Mesothelial cell of epicardium (in vitro differentiated cells): ENCODE data around the gene TMEM80. TPM values are rescaled to one million over a fixed set of nuclear protein-coding genes. Genes with fewer than 3 reads are reported as not detected.
A peak's percentile ranks its signal among the peaks of the same experiment; 100 is the strongest.

Experiments
- DNase-seq, 2 experiments: peaks; one replicate each; pipeline ENCODE4 v3.0.0; 2021; ENCODE audit warnings: low spot score in 2 of 2; ENCODE audit not compliant: unreplicated experiment in 2 of 2
- H3K27ac Mint-ChIP-seq: 2 replicates; pipeline ENCODE4 v1.8.0; 2021; ENCODE audit warnings: mixed read lengths
- H3K27me3 Mint-ChIP-seq: 2 replicates; pipeline ENCODE4 v1.8.0; 2021; ENCODE audit warnings: low read depth, mixed read lengths
- H3K36me3 Mint-ChIP-seq: 2 replicates; pipeline ENCODE4 v1.8.0; 2021; ENCODE audit warnings: mixed read lengths
- H3K4me1 Mint-ChIP-seq: 2 replicates; pipeline ENCODE4 v1.8.0; 2021; ENCODE audit warnings: mixed read lengths
- H3K4me3 Mint-ChIP-seq: 2 replicates; pipeline ENCODE4 v1.8.0; 2021; ENCODE audit warnings: mild to moderate bottlenecking, moderate library complexity, mixed read lengths
- H3K9me3 Mint-ChIP-seq: 2 replicates; pipeline ENCODE4 v1.8.0; 2021; ENCODE audit warnings: mixed read lengths
- CTCF ChIP-seq: fragments of 200-600 bp; sonication (generic); IDR thresholded peaks from one replicate; pipeline ENCODE4 v1.5.0; 2021; ENCODE audit warnings: antibody characterized with exemption; ENCODE audit not compliant: unreplicated experiment
- total RNA-seq: library from RNA; stranded (reverse); gene quantifications from 3 replicates; pipeline ENCODE4 v1.2.1, GENCODE V29; 2021

The TMEM80 gene
- total RNA-seq, 1 donor from 2014 or later = 28.7 TPM

- peaks cover 49% of the 10 kb centered on the region for H3K4me1 Mint-ChIP-seq
- H3K36me3 Mint-ChIP-seq = peaks cover 3% of the 10 kb centered on the region
- TF ChIP-seq CTCF = no peak
- no peaks in the 10 kb centered on the region for H3K9me3 Mint-ChIP-seq
- peak within 1 kb of the TSS; percentile 97 for H3K27ac Mint-ChIP-seq
- no peaks in the 10 kb centered on the region for H3K27me3 Mint-ChIP-seq
- peak within 1 kb of the TSS; percentile 82 for H3K4me3 Mint-ChIP-seq
- DNase-seq = peak; percentile 99 to 100
These were observed 891 bp upstream of the TMEM80 start, which contains the start of gene DEAF1 for GRCh38 chr11:694563-695287. Gene DEAF1 (minus strand): TSS chr11:695222. CDS start chr11:695047, 175 bp downstream.

DNA sequence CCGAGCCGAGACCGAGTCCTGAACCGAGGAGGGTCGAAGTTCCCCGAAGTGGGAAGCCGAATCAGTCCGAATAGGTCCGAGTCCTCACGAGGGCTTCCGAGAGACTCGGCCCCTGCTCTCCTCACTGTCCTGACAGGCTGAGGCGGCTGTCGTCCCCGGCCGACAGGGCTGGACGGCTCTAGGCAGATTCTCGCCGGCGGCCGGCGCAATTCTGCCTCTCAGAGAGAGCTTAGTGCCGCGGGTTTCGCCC lies 403 bp upstream of the TMEM80 start:
- no peak for TF ChIP-seq CTCF
- Mint-ChIP-seq H3K27me3 (no peaks in the 10 kb centered on the region), H3K9me3 (no peaks in the 10 kb centered on the region), H3K36me3 (peaks cover 3% of the 10 kb centered on the region), H3K4me3 (peak overlapping the region; percentile 82), H3K27ac (peak overlapping the region; percentile 97), H3K4me1 (peaks cover 49% of the 10 kb centered on the region)
- no peak for DNase-seq

GRCh38 chr11:696955-697491 lies 1.4 kb downstream of the TMEM80 start:
- H3K4me1 Mint-ChIP-seq = peaks cover 38% of the 10 kb centered on the region
- peak overlapping the region; percentile 82 for H3K4me3 Mint-ChIP-seq
- no peak for DNase-seq
- TF ChIP-seq CTCF = no peak
- no peaks in the 10 kb centered on the region for H3K9me3 Mint-ChIP-seq
- H3K27me3 Mint-ChIP-seq = no peaks in the 10 kb centered on the region
- H3K36me3 Mint-ChIP-seq = peaks cover 1% of the 10 kb centered on the region
- H3K27ac Mint-ChIP-seq = peak overlapping the region; percentile 54

DNA sequence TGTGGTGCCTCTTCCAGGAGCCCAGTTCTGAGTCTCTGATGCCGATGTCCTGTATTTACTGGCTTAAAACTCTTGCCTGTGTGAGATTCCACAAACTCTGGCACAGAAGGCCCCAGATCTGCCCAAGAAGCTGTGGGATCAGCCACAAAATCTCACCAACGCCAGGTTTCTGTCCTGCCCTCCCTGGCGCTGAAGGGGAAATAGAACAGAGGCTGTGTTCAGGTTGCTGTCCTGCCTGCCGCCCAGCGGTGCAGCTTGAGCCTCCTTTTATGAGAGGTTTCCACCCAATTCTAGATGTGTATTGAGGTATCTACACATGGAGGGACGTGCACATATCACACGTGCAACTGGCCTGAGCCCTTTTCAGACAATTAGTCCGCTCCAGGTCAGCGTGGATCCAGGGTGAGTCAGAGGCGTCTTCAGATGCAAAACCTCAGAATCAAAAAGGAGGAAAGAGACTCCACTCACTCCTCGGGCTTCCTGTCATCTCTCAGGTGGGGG lies 2.2 kb downstream of the TMEM80 start:
- H3K27ac Mint-ChIP-seq = peak overlapping the region; percentile 54
- no peak for TF ChIP-seq CTCF
- no peak for DNase-seq
- H3K9me3 Mint-ChIP-seq = no peaks in the 10 kb centered on the region
- H3K36me3 Mint-ChIP-seq = peaks cover 1% of the 10 kb centered on the region
- no peaks in the 10 kb centered on the region for H3K27me3 Mint-ChIP-seq
- peak overlapping the region; percentile 41 for H3K4me3 Mint-ChIP-seq
- peaks cover 32% of the 10 kb centered on the region for H3K4me1 Mint-ChIP-seq

DNA sequence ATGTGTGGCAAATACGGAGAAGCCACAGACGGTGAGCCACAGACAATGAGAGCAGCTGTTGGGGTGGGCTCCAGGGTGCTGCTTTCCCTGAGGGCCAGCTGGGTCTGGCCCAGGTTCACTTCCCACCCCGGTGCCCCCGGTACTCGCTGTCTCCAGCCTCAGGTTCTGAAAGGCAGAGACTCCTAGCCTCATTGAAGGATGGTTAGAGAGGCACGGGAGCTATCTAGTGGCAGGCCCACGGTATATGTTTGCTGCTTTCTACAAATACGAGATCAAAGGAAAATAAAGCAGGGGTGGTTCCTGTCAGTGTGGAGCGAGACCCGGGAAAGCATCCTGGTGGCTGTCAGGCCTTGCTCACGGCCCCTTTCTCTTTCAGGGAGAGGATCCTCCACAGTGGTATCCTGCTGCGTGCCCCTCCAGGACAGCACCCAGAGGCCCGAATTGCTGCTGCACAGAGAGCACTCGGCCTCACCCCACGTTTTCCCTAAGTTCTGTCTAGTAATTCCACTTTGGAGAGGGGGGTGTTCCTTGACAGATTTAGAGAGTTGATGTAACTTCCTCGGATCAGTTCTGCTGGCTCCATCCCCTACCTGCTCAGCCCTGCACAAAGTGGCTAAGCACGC lies 3.0 kb downstream of the TMEM80 start:
- DNase-seq = no peak
- Mint-ChIP-seq H3K9me3 (no peaks in the 10 kb centered on the region), H3K27me3 (no peaks in the 10 kb centered on the region), H3K27ac (no peak overlapping the region), H3K4me3 (no peak overlapping the region), H3K4me1 (peaks cover 24% of the 10 kb centered on the region), H3K36me3 (peaks cover 1% of the 10 kb centered on the region)
- no peak for TF ChIP-seq CTCF
